Activated CD4-positive, alpha-beta T cell treated with anti-CD3 and anti-CD28 coated beads, Interleukin-2, amount 10 ng/mL, durations not matched to agents 7 days and 5 days (primary cell): Measurements from ENCODE around the gene KRT36. TPM values are rescaled to one million over a fixed set of nuclear protein-coding genes. Genes with fewer than 3 reads are reported as not detected.
A peak's percentile ranks its signal among the peaks of the same experiment; 100 is the strongest.

Experiments used
- CTCF ChIA-PET: fragments of 350-600 bp; sonication (Branson Sonifier 250); formaldehyde crosslinking; loops from one replicate; lab custom pipeline; 2021; ENCODE audit warnings: antibody characterized with exemption; lab: Charles Lee
- POLR2A ChIA-PET: fragments of 350-600 bp; sonication (Branson Sonifier 250); formaldehyde crosslinking; loops from one replicate; lab custom pipeline; 2021; ENCODE audit warnings: antibody characterized with exemption; lab: Charles Lee
- DNase-seq: peaks from one replicate; pipeline ENCODE4 v3.0.0-alpha.2; 2020
- H3K27ac Mint-ChIP-seq: one replicate; pipeline ENCODE4 v1.8.0; 2021; ENCODE audit warnings: mild to moderate bottlenecking, moderate library complexity, mixed read lengths
- H3K27me3 Mint-ChIP-seq: one replicate; pipeline ENCODE4 v1.8.0; 2021; ENCODE audit warnings: mixed read lengths
- H3K36me3 Mint-ChIP-seq: one replicate; pipeline ENCODE4 v1.8.0; 2021; ENCODE audit warnings: low read depth, mixed read lengths
- H3K4me1 Mint-ChIP-seq: one replicate; pipeline ENCODE4 v1.8.0; 2021; ENCODE audit warnings: mixed read lengths
- H3K4me3 Mint-ChIP-seq: one replicate; pipeline ENCODE4 v1.8.0; 2021; ENCODE audit warnings: mild to moderate bottlenecking, moderate library complexity, mixed read lengths
- H3K9me3 Mint-ChIP-seq: one replicate; pipeline ENCODE4 v1.8.0; 2021; ENCODE audit warnings: mixed read lengths
- total RNA-seq, 2 experiments: library from RNA; stranded (reverse); gene quantifications; one replicate each; pipeline ENCODE4 v1.2.3, GENCODE V29; 2021

KRT36 gene
- total RNA-seq, 2 experiments from 2014 or later, result not detected

GRCh38 chr17:41492351-41492750 lies 2.6 kb upstream of the KRT36 start:
- Mint-ChIP-seq H3K9me3 (no peaks in the 10 kb centered on the region), H3K27ac (no peak overlapping the region), H3K4me3 (no peak overlapping the region), H3K4me1 (peaks cover 19% of the 10 kb centered on the region), H3K36me3 (no peaks in the 10 kb centered on the region), H3K27me3 (no peaks in the 10 kb centered on the region)
- no peak for DNase-seq
- ChIA-PET POLR2A (no interaction called here), CTCF (interaction anchor here (1.2 to 2.7 kb wide), 2 partner anchors 11 to 173 kb away, joined by 4 to 12 read pairs; no protein-coding TSS in a partner anchor)

- no peak for DNase-seq
- POLR2A ChIA-PET, result no interaction called here
- Mint-ChIP-seq H3K4me1 (peaks cover 11% of the 10 kb centered on the region), H3K4me3 (no peak overlapping the region), H3K27me3 (no peaks in the 10 kb centered on the region), H3K27ac (no peak overlapping the region), H3K36me3 (no peaks in the 10 kb centered on the region), H3K9me3 (no peaks in the 10 kb centered on the region)
- CTCF ChIA-PET, result interaction anchor here (1.2 to 2.7 kb wide), 2 partner anchors 12 to 589 kb away, joined by 3 to 12 read pairs; no protein-coding TSS in a partner anchor
Observed at GRCh38 chr17:41491476-41491875, 1.8 kb upstream of the KRT36 start.

DNA sequence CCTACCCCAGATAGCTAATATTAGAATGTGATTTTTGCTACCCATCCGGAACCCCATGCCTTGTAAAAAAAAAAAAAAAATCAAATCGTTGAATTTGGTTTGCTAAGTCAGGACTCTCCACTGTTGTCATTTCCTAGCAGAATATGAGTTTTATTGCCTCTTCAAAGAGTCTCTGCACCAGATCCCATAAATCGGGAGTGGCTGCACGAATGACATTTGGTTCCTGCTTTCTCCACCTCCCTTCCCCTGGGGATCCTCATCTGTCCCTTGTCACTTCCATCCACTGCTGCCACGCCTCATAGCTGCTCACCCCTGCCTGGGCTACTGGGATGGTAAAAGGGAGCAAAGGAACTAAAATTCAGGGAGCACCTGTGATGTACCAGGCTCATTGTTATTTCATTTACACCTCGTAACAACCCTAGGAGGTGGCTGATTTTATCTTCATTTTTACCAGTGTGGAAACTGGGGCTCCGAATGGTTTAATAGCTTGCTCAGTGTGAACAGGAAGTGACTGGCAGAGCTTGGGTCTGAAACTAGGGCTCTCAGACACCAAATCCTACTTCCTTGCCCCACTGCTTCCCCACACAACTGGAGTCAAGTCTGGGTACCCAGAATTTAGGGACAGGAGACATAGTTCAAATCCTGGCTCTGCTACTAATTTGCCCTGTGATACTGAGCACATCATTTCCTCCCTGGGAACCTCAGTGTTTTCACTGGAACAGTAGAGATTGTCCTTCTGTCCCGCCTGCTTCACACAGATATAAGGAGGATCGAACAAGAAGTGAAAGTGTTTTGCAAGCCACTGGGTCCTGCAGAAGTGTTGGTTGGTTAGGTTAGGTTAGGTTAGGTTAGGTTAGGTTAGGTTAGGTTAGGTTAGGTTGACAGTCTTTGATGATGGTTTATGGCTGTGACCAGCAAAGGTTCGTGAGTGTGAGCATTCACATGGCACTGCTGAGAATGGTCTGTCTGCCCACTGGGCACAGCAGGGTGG lies 585 bp upstream of the KRT36 start:
- H3K27ac Mint-ChIP-seq, result no peak overlapping the region
- no peaks in the 10 kb centered on the region for H3K36me3 Mint-ChIP-seq
- H3K9me3 Mint-ChIP-seq, result no peaks in the 10 kb centered on the region
- no peak for DNase-seq
- ChIA-PET CTCF (interaction anchor here (0.7 to 1.2 kb wide), 2 partner anchors 588 to 752 kb away, joined by 3 read pairs; no protein-coding TSS in a partner anchor), POLR2A (no interaction called here)
- no peak overlapping the region for H3K4me3 Mint-ChIP-seq
- no peaks in the 10 kb centered on the region for H3K27me3 Mint-ChIP-seq
- peaks cover 9% of the 10 kb centered on the region for H3K4me1 Mint-ChIP-seq

DNA sequence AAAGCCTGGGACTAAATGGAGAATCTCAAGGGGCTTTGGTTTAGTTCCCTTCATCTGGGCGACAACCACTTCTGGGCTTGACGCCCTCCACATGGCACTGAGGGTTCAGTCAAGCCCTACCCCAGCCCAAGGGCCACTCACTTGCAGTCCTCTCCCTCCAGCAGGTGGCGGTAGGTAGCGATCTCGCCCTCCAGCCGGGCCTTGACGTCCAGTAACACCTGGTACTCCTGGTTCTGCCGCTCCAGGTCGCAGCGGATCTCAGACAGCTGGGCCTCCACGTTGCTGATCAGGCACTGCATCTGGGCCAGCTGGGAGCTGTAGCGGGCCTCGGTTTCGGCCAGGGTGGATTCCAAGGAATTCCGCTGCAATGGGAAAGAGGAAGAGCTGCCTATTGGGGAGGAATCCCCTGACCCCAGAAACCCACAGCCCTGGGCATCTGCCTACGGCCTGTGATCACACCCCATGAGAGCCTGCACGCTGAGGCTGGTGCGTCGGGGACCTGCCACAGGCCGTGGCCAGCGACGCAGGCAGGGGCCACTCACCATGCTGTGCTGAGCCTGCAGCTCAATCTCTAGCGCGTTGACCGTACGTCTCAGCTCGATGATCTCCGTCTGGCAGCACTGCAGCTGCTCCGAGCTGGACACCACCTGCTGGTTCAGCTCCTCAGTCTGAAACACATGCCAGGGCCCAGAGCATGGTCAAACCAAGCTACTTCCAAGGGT lies 2.7 kb downstream of the KRT36 start:
- Mint-ChIP-seq H3K27ac (no peak overlapping the region), H3K4me3 (no peak overlapping the region), H3K9me3 (no peaks in the 10 kb centered on the region), H3K27me3 (no peaks in the 10 kb centered on the region), H3K36me3 (no peaks in the 10 kb centered on the region), H3K4me1 (peaks cover 9% of the 10 kb centered on the region)
- POLR2A ChIA-PET, result no interaction called here
- CTCF ChIA-PET, result interaction anchor here (1.3 kb wide), 1 partner anchor 9 kb away, joined by 5 read pairs; no protein-coding TSS in a partner anchor
- peak; percentile 34 for DNase-seq

GRCh38 chr17:41486316-41486715 lies 3.4 kb downstream of the KRT36 start:
- ChIA-PET CTCF (interaction anchor here (1.3 kb wide), 1 partner anchor 9 kb away, joined by 5 read pairs; no protein-coding TSS in a partner anchor), POLR2A (no interaction called here)
- Mint-ChIP-seq H3K27me3 (no peaks in the 10 kb centered on the region), H3K27ac (no peak overlapping the region), H3K36me3 (no peaks in the 10 kb centered on the region), H3K4me1 (peaks cover 9% of the 10 kb centered on the region), H3K4me3 (no peak overlapping the region), H3K9me3 (no peaks in the 10 kb centered on the region)
- no peak for DNase-seq

GRCh38 chr17:41484920-41485904 lies 4.5 kb downstream of the KRT36 start:
- H3K9me3 Mint-ChIP-seq, result no peaks in the 10 kb centered on the region
- peaks cover 3% of the 10 kb centered on the region for H3K4me1 Mint-ChIP-seq
- H3K27me3 Mint-ChIP-seq, result no peaks in the 10 kb centered on the region
- H3K4me3 Mint-ChIP-seq, result no peak overlapping the region
- no peaks in the 10 kb centered on the region for H3K36me3 Mint-ChIP-seq
- no peak overlapping the region for H3K27ac Mint-ChIP-seq
- ChIA-PET POLR2A (interaction anchor here (0.5 kb wide), 1 partner anchor 522 kb away, joined by 7 read pairs; no protein-coding TSS in a partner anchor), CTCF (interaction anchor here (0.6 to 1.5 kb wide), 3 partner anchors 9 to 701 kb away, joined by 3 to 4 read pairs (median 3); no protein-coding TSS in a partner anchor)
- DNase-seq, result no peak

DNA sequence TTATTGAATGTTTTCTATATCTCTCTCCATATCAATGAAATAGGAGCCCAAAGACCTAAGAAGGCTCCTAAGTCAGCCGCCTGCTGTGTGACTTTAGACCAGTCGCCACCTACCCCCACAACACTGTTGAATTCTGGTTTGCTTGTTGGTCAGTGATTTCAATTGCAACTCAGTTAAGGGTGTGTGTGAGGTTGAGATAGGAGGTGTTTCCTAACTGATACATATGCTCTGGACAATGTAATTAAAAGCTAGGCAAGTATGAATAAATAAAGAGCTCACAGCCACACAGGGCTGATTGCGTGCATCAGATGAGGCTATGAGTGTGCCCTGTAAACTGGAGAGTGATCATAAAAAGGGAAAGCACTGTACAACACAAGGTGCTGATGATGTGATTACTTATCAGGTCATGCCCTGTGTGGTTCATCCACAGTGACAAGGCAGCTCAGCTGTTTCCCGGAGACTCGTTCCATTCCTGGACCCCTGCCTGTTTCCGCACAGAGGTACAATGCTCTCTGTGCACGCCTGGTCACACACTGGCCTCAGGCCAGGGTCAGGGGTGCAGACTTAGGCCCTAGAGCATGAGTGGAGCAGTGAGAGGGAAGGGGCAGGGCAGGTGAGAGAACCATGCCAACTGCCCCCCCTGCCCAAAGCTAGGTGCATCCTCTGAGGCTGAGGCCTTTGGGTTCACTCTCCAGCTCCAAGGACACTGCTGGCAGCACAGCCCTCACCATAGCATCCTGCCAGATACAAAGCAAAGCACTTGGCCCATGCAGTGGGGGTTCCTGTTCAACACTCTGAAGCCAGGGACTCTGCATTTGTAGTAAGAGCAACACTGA lies 5.5 kb downstream of the KRT36 start:
- ChIA-PET CTCF (interaction anchor here (0.5 to 1.5 kb wide), 4 partner anchors 10 to 1985 kb away, joined by 3 to 4 read pairs (median 3); no protein-coding TSS in a partner anchor), POLR2A (no interaction called here)

GRCh38 chr17:41483531-41483930 lies 6.2 kb downstream of the KRT36 start:
- POLR2A ChIA-PET, result no interaction called here
- no peak overlapping the region for H3K27ac Mint-ChIP-seq
- CTCF ChIA-PET, result interaction anchor here (0.5 to 1.5 kb wide), 3 partner anchors 10 to 1984 kb away, joined by 3 read pairs; no protein-coding TSS in a partner anchor
- H3K27me3 Mint-ChIP-seq, result no peaks in the 10 kb centered on the region
- no peak for DNase-seq
- no peaks in the 10 kb centered on the region for H3K4me1 Mint-ChIP-seq
- H3K4me3 Mint-ChIP-seq, result no peak overlapping the region
- H3K9me3 Mint-ChIP-seq, result no peaks in the 10 kb centered on the region
- H3K36me3 Mint-ChIP-seq, result no peaks in the 10 kb centered on the region

More for the DNA sequence above, 5.5 kb downstream of the KRT36 start:
- H3K27me3 Mint-ChIP-seq, result no peaks in the 10 kb centered on the region
- H3K36me3 Mint-ChIP-seq, result no peaks in the 10 kb centered on the region
- no peaks in the 10 kb centered on the region for H3K9me3 Mint-ChIP-seq
- no peak for DNase-seq
- no peak overlapping the region for H3K27ac Mint-ChIP-seq
- H3K4me1 Mint-ChIP-seq, result no peaks in the 10 kb centered on the region
- no peak overlapping the region for H3K4me3 Mint-ChIP-seq

- H3K36me3 Mint-ChIP-seq, result no peaks in the 10 kb centered on the region
- ChIA-PET POLR2A (no interaction called here), CTCF (no interaction called here)
- no peaks in the 10 kb centered on the region for H3K27me3 Mint-ChIP-seq
- H3K9me3 Mint-ChIP-seq, result no peaks in the 10 kb centered on the region
- no peak for DNase-seq
- no peaks in the 10 kb centered on the region for H3K4me1 Mint-ChIP-seq
- H3K4me3 Mint-ChIP-seq, result no peak within 1 kb of the TSS
- H3K27ac Mint-ChIP-seq, result no peak within 1 kb of the TSS
Observed at GRCh38 chr17:41481036-41481435, 8.7 kb downstream of the KRT36 start, which contains the start of gene KRT35. Gene KRT35 (minus strand): TSS chr17:41481151. CDS start chr17:41481097, 54 bp downstream.

GRCh38 chr17:41480581-41480980 lies 9.1 kb downstream of the KRT36 start:
- ChIA-PET CTCF (no interaction called here), POLR2A (no interaction called here)
- no peak overlapping the region for H3K27ac Mint-ChIP-seq
- no peak overlapping the region for H3K4me3 Mint-ChIP-seq
- no peaks in the 10 kb centered on the region for H3K9me3 Mint-ChIP-seq
- no peaks in the 10 kb centered on the region for H3K4me1 Mint-ChIP-seq
- H3K27me3 Mint-ChIP-seq, result no peaks in the 10 kb centered on the region
- DNase-seq, result no peak
- H3K36me3 Mint-ChIP-seq, result no peaks in the 10 kb centered on the region

GRCh38 chr17:41480136-41480535 lies 9.6 kb downstream of the KRT36 start:
- Mint-ChIP-seq H3K27ac (no peak overlapping the region), H3K9me3 (no peaks in the 10 kb centered on the region), H3K4me3 (no peak overlapping the region), H3K27me3 (no peaks in the 10 kb centered on the region), H3K4me1 (no peaks in the 10 kb centered on the region), H3K36me3 (no peaks in the 10 kb centered on the region)
- no peak for DNase-seq
- POLR2A ChIA-PET, result no interaction called here
- CTCF ChIA-PET, result no interaction called here
